ENCODE data around the gene RNF180. TPM values are rescaled to one million over a fixed set of nuclear protein-coding genes. Genes with fewer than 3 reads are reported as not detected.

Gene RNF180
- total RNA-seq, 4 donors from 2014 or later, result 3.7 to 14.3 (median 5.2) TPM

GRCh38 chr5:64149268-64149667 is 16.4 kb upstream of the RNF180 start:
- Histone ChIP-seq H3K9me3 (no peaks in the 10 kb centered on the region), H3K27me3 (no peaks in the 10 kb centered on the region), H3K4me3 (no peak overlapping the region), H3K4me1 (peaks cover under 1 to 4% of the 10 kb centered on the region in 2 donors), H3K36me3 (no peaks in the 10 kb centered on the region), H3K27ac (no peak overlapping the region)
- in situ Hi-C loops (cut with MboI; ENCODE audit: low sequenced_read_pairs in 4 of 4) (loop anchor here (5.0 to 25.0 kb wide), 3 partner anchors 463 to 466 kb away; no protein-coding TSS in a partner anchor), intact Hi-C loops (cut with DNase I; ENCODE audit: low total_unique reads) (loop anchor here (2.0 to 10.0 kb wide), 3 partner anchors 60 to 636 kb away; no protein-coding TSS in a partner anchor)
- no peak for DNase-seq
- ATAC-seq, result no peak
- TF ChIP-seq CTCF (IDR thresholded peaks at IDR 0.05 in 4 of 5, conservative IDR thresholded peaks at IDR 0.05 in 1 of 5) (no peak), POLR2A (IDR thresholded peaks at IDR 0.05) (no peak)

- Histone ChIP-seq H3K27ac (no peak overlapping the region), H3K4me1 (peaks cover 0 to 3% of the 10 kb centered on the region in 2 donors), H3K9me3 (no peaks in the 10 kb centered on the region), H3K4me3 (no peak overlapping the region), H3K27me3 (no peaks in the 10 kb centered on the region), H3K36me3 (no peaks in the 10 kb centered on the region)
- intact Hi-C loops (cut with DNase I; ENCODE audit: low total_unique reads), result loop anchor here (2.0 to 10.0 kb wide), 3 partner anchors 59 to 635 kb away; no protein-coding TSS in a partner anchor
- no peak for ATAC-seq
- no peak for DNase-seq
- in situ Hi-C loops (cut with MboI; ENCODE audit: low sequenced_read_pairs in 4 of 4), result loop anchor here (5.0 to 25.0 kb wide), 3 partner anchors 462 to 465 kb away; no protein-coding TSS in a partner anchor
- no peak for TF ChIP-seq POLR2A (IDR thresholded peaks at IDR 0.05)
- no peak for TF ChIP-seq CTCF (IDR thresholded peaks at IDR 0.05 in 4 of 5, conservative IDR thresholded peaks at IDR 0.05 in 1 of 5)
Observed at GRCh38 chr5:64149857-64150521, 15.7 kb upstream of the RNF180 start.

DNA sequence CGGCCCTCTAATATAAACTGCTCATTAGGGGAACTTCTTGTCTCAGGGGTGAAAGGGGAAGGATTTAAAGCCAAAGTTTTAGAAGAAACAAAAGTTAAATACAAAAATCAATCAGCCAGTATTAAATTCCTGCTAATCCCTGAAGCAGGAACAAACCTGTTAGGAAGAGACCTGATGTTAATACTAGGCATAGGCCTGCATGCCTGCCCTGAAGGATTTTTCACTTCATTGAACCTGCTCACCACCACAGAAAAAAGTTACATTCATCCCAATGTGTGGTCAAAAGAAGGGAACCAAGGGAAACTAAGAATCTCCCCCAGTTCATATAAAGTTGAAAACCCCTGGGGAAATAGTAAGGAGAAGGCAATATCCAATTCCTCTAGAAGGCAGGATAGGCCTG is 9.4 kb upstream of the RNF180 start:
- intact Hi-C loops (cut with DNase I; ENCODE audit: low total_unique reads) (no loop called here), in situ Hi-C loops (cut with MboI; ENCODE audit: low sequenced_read_pairs in 4 of 4) (no loop called here)
- no peak overlapping the region for H3K4me3 ChIP-seq
- no peaks in the 10 kb centered on the region for H3K27me3 ChIP-seq
- no peak for TF ChIP-seq CTCF (IDR thresholded peaks at IDR 0.05 in 4 of 5, conservative IDR thresholded peaks at IDR 0.05 in 1 of 5)
- TF ChIP-seq POLR2A (IDR thresholded peaks at IDR 0.05), result no peak
- no peaks in the 10 kb centered on the region for H3K36me3 ChIP-seq
- H3K27ac ChIP-seq, result no peak overlapping the region
- H3K9me3 ChIP-seq, result no peaks in the 10 kb centered on the region
- no peaks in the 10 kb centered on the region for H3K4me1 ChIP-seq
- DNase-seq, result no peak
- no peak for ATAC-seq

GRCh38 chr5:64158827-64159226 is 6.8 kb upstream of the RNF180 start:
- Histone ChIP-seq H3K27ac (no peak overlapping the region), H3K4me3 (no peak overlapping the region), H3K36me3 (no peaks in the 10 kb centered on the region), H3K4me1 (no peaks in the 10 kb centered on the region), H3K9me3 (no peaks in the 10 kb centered on the region), H3K27me3 (no peaks in the 10 kb centered on the region)
- in situ Hi-C loops (cut with MboI; ENCODE audit: low sequenced_read_pairs in 4 of 4), result no loop called here
- ATAC-seq (no peak), DNase-seq (no peak)
- intact Hi-C loops (cut with DNase I; ENCODE audit: low total_unique reads), result no loop called here
- no peak for TF ChIP-seq CTCF (IDR thresholded peaks at IDR 0.05 in 4 of 5, conservative IDR thresholded peaks at IDR 0.05 in 1 of 5)
- no peak for TF ChIP-seq POLR2A (IDR thresholded peaks at IDR 0.05)
